H1 (cell line): ENCODE data around the gene ACTR2. TPM values are rescaled to one million over a fixed set of nuclear protein-coding genes. Genes with fewer than 3 reads are reported as not detected.

ENCODE experiments used
- CTCF ChIA-PET: fragments of 300-600 bp; sonication (Branson Sonifier 250); formaldehyde crosslinking; loops from one replicate; lab custom pipeline; 2021; ENCODE audit not compliant: partially characterized antibody; lab: Charles Lee
- POLR2A ChIA-PET: fragments of 300-600 bp; sonication (Branson Sonifier 250); formaldehyde crosslinking; loops from one replicate; lab custom pipeline; 2021; ENCODE audit warnings: inconsistent platforms; ENCODE audit not compliant: partially characterized antibody; lab: Charles Lee
- DNase-seq, 2 experiments: peaks; one replicate each; pipeline versions ENCODE4 v3.0.0 to v3.0.0-alpha.2; 2010 to 2022; ENCODE audit warnings: low spot score in 2 of 2, low read depth in 1 of 2, mixed read lengths in 1 of 2
- FAIRE-seq: peaks from 2 replicates; lab custom pipeline; 2011; peaks lifted over from hg19 to GRCh38; lab: Jason Lieb, UNC
- H2AFZ ChIP-seq: 2 replicates; pipeline ENCODE4 v1.8.1; 2012; ENCODE audit warnings: low read length, inconsistent platforms
- H2AK5ac ChIP-seq: 2 replicates; pipeline ENCODE4 v1.6.1; 2013; ENCODE audit warnings: low read depth, low read length
- H2BK120ac ChIP-seq: replicated peaks from 2 replicates; pipeline ENCODE3; 2013; ENCODE audit warnings: low read depth, low read length, inconsistent platforms
- H2BK12ac ChIP-seq: 2 replicates; pipeline ENCODE4 v1.6.1; 2013; ENCODE audit warnings: low read depth, low read length
- H2BK15ac ChIP-seq: 2 replicates; pipeline ENCODE4 v1.6.1; 2013; ENCODE audit warnings: low read length
- H2BK20ac ChIP-seq: 2 replicates; pipeline ENCODE4 v1.6.1; 2013; ENCODE audit warnings: low read length
- H2BK5ac ChIP-seq: 2 replicates; pipeline ENCODE4 v1.6.1; 2013; ENCODE audit warnings: low read depth, low read length
- H3K14ac ChIP-seq: 2 replicates; pipeline ENCODE4 v1.6.1; 2013; ENCODE audit warnings: inconsistent platforms; ENCODE audit not compliant: insufficient read length
- H3K18ac ChIP-seq: 2 replicates; pipeline ENCODE4 v1.6.1; 2013; ENCODE audit warnings: low read length; ENCODE audit errors: extremely low read depth
- H3K23ac ChIP-seq: 2 replicates; pipeline ENCODE4 v1.6.1; 2013; ENCODE audit warnings: inconsistent platforms; ENCODE audit not compliant: insufficient read length
- H3K23me2 ChIP-seq: 2 replicates; pipeline ENCODE4 v1.6.1; 2013; ENCODE audit warnings: low read depth, low read length
- H3K27ac ChIP-seq: 2 replicates; pipeline ENCODE4 v1.6.1; 2011; ENCODE audit warnings: low read depth, low read length, inconsistent platforms
- H3K27me3 ChIP-seq, 4 experiments: replicated peaks in 1 of 4; 1 replicate in 1 of 4; 2 replicates in 3 of 4; pipeline versions ENCODE4 v1.6.1 to v1.8.1; 2011 to 2013; ENCODE audit warnings: low read length in 3 of 4, mild to moderate bottlenecking in 3 of 4, inconsistent platforms in 2 of 4, mixed read lengths in 2 of 4, moderate library complexity in 1 of 4; ENCODE audit not compliant: control insufficient read depth in 3 of 4, insufficient read depth in 3 of 4; ENCODE audit errors: extremely low read depth in 1 of 4
- H3K36me3 ChIP-seq, 4 experiments: 2 replicates each; pipeline versions ENCODE4 v1.6.1 to v1.8.1; 2011 to 2013; ENCODE audit warnings: mild to moderate bottlenecking in 4 of 4, low read length in 3 of 4, moderate library complexity in 2 of 4, control low read depth in 1 of 4, inconsistent platforms in 1 of 4; ENCODE audit not compliant: insufficient read depth in 4 of 4, control insufficient read depth in 2 of 4
- H3K4ac ChIP-seq: replicated peaks from 2 replicates; pipeline ENCODE3; 2013; ENCODE audit warnings: low read length, low read depth, mixed read lengths, inconsistent platforms; ENCODE audit not compliant: insufficient read length
- H3K4me1 ChIP-seq, 4 experiments: replicated peaks in 1 of 4; 1 replicate in 1 of 4; 2 replicates in 3 of 4; pipeline versions ENCODE4 v1.6.1 to v1.8.1; 2011 to 2013; ENCODE audit warnings: low read length in 3 of 4, inconsistent platforms in 2 of 4, mixed read lengths in 1 of 4; ENCODE audit not compliant: insufficient read depth in 4 of 4, control insufficient read depth in 3 of 4
- H3K4me2 ChIP-seq, 2 experiments: 2 replicates each; pipeline versions ENCODE4 v1.6.1 to v1.8.1; 2011 to 2013; ENCODE audit warnings: low read depth in 2 of 2, low read length in 2 of 2, control low read depth in 1 of 2, inconsistent platforms in 1 of 2, mild to moderate bottlenecking in 1 of 2; ENCODE audit not compliant: insufficient read depth in 1 of 2
- H3K4me3 ChIP-seq, 4 experiments: fragments of 200-600, 300-600 bp in 1 of 4; sonication (generic), shearing (Covaris generic), sonication (Bioruptor Twin) in 1 of 4; 2 replicates each; pipeline versions ENCODE4 v1.5.1 to v1.8.1; 2011 to 2016; ENCODE audit warnings: low read length in 4 of 4, low read depth in 3 of 4, control low read depth in 2 of 4, inconsistent platforms in 2 of 4, mild to moderate bottlenecking in 2 of 4, mixed read lengths in 1 of 4, moderate library complexity in 1 of 4; ENCODE audit not compliant: insufficient read depth in 2 of 4; ENCODE audit errors: extremely low read depth in 1 of 4
- H3K56ac ChIP-seq: replicated peaks from 2 replicates; pipeline ENCODE3; 2013; ENCODE audit warnings: low read depth, mild to moderate bottlenecking, mixed read lengths, low read length, inconsistent platforms; ENCODE audit not compliant: insufficient read length
- H3K79me1 ChIP-seq: 2 replicates; pipeline ENCODE4 v1.6.1; 2013; ENCODE audit warnings: low read depth, low read length, control low read depth
- H3K79me2 ChIP-seq, 2 experiments: 2 replicates each; pipeline versions ENCODE4 v1.6.1 to v1.8.1; 2012 to 2013; ENCODE audit warnings: low read length in 2 of 2, mild to moderate bottlenecking in 2 of 2, inconsistent platforms in 1 of 2; ENCODE audit not compliant: insufficient read depth in 2 of 2, control insufficient read depth in 1 of 2
- H3K9ac ChIP-seq, 4 experiments: replicated peaks in 1 of 4; 1 replicate in 1 of 4; 2 replicates in 3 of 4; pipeline versions ENCODE4 v1.6.1 to v1.8.1; 2011 to 2013; ENCODE audit warnings: low read depth in 3 of 4, low read length in 3 of 4, control low read depth in 2 of 4, mild to moderate bottlenecking in 2 of 4, moderate library complexity in 2 of 4, inconsistent platforms in 1 of 4; ENCODE audit errors: extremely low read depth in 1 of 4
- H3K9me3 ChIP-seq, 2 experiments: 2 replicates each; pipeline versions ENCODE4 v1.6.1 to v1.8.1; 2012 to 2013; ENCODE audit warnings: mild to moderate bottlenecking in 2 of 2, moderate library complexity in 2 of 2, control low read depth in 1 of 2, inconsistent platforms in 1 of 2, low read depth in 1 of 2, low read length in 1 of 2, mixed read lengths in 1 of 2; ENCODE audit not compliant: insufficient read depth in 2 of 2
- H4K20me1 ChIP-seq, 2 experiments: replicated peaks in 1 of 2; 2 replicates each; pipeline versions ENCODE3 to v1.8.1; 2011 to 2013; ENCODE audit warnings: inconsistent platforms in 2 of 2, low read length in 2 of 2, mild to moderate bottlenecking in 1 of 2; ENCODE audit not compliant: insufficient read depth in 2 of 2, control insufficient read depth in 1 of 2
- H4K5ac ChIP-seq: 2 replicates; pipeline ENCODE4 v1.6.1; 2013; ENCODE audit warnings: low read length, low read depth, mixed read lengths, inconsistent platforms; ENCODE audit not compliant: insufficient read length
- H4K8ac ChIP-seq: 2 replicates; pipeline ENCODE4 v1.8.0; 2013; ENCODE audit warnings: mild to moderate bottlenecking, moderate library complexity, low read length, inconsistent platforms; ENCODE audit not compliant: insufficient read depth; ENCODE audit errors: extremely low read depth
- H4K91ac ChIP-seq: replicated peaks from 2 replicates; pipeline ENCODE3; 2013; ENCODE audit warnings: low read length, mixed read lengths, inconsistent platforms; ENCODE audit not compliant: insufficient read length
- ATF2 ChIP-seq: IDR thresholded peaks from 2 replicates; pipeline ENCODE4 v1.6.1; 2012; ENCODE audit warnings: low read length, inconsistent platforms
- ATF3 ChIP-seq: IDR thresholded peaks from 2 replicates; pipeline ENCODE4 v1.6.1; 2011; ENCODE audit warnings: low read depth, mild to moderate bottlenecking, low read length; ENCODE audit not compliant: insufficient read depth
- BRCA1 ChIP-seq: IDR thresholded peaks from 2 replicates; pipeline ENCODE4 v1.6.1; 2012; ENCODE audit warnings: low read depth, low read length, improper control_type of control experiment
- CREB1 ChIP-seq: IDR thresholded peaks from 2 replicates; pipeline ENCODE4 v1.6.1; 2012; ENCODE audit warnings: inconsistent platforms
- POU5F1 ChIP-seq: IDR thresholded peaks from 2 replicates; pipeline ENCODE4 v1.6.1; 2011; ENCODE audit warnings: low read depth, mild to moderate bottlenecking, low read length, moderate library complexity
- RAD21 ChIP-seq, 2 experiments: IDR thresholded peaks in 1 of 2; conservative IDR thresholded peaks in 1 of 2; 2 replicates each; pipeline ENCODE4 v1.6.1; 2011; ENCODE audit warnings: low read depth in 2 of 2, low read length in 2 of 2, improper control_type of control experiment in 1 of 2, inconsistent platforms in 1 of 2, mild to moderate bottlenecking in 1 of 2, moderate library complexity in 1 of 2
- TEAD4 ChIP-seq: IDR thresholded peaks from 2 replicates; pipeline ENCODE4 v1.6.1; 2012; ENCODE audit warnings: low read depth, low read length, inconsistent platforms, mixed read lengths
- YY1 ChIP-seq: IDR thresholded peaks from 2 replicates; pipeline ENCODE4 v1.6.1; 2011; ENCODE audit warnings: low read depth, mild to moderate bottlenecking, low read length
- WGBS, 2 experiments: shearing (Covaris generic) in 1 of 2; methylation state at CpG; one replicate each; pipeline versions ENCODE4 v1.1.6 to v1.1.7; 2013 to 2015; ENCODE audit warnings: low lambda C conversion rate in 2 of 2, mixed read lengths in 2 of 2, inconsistent platforms in 1 of 2, low coverage in 1 of 2, missing lambda C conversion rate in 1 of 2; ENCODE audit not compliant: insufficient replicate concordance in 2 of 2, insufficient coverage in 1 of 2, insufficient read length in 1 of 2; ENCODE audit errors: extremely low coverage in 1 of 2, missing lambda C conversion rate in 1 of 2; 5-methylcytosine and 5-hydroxymethylcytosine counted together
- polyA plus RNA-seq, 7 experiments: library from polyadenylated mRNA; depleted of rRNA in 3 of 7; stranded (reverse) in 5 of 7; unstranded in 2 of 7; fragments of >200 nt in 5 of 7; fragments of 200-250 nt in 2 of 7; gene quantifications; 1 replicate in 5 of 7; 2 replicates in 1 of 7; 4 replicates in 1 of 7; pipeline versions ENCODE4 v1.2.1 to v1.2.3, GENCODE V29; 2011 to 2013; ENCODE audit warnings: missing spikeins in 2 of 7, mixed read lengths in 2 of 7
- total RNA-seq: library from RNA; stranded (reverse); fragmentation: NEBNext Ultra II Directional; extraction: Animal tissue kit (Norgen Biotek cat#: 25700); gene quantifications from 2 replicates; pipeline ENCODE4 v1.2.1, GENCODE V29; 2021

Gene ACTR2
- total and polyA plus RNA-seq, 2 of the 8 experiments (the other 6 are each of a cell fraction or from before 2014, with no cell fraction given) = 28.3 to 171 TPM

GRCh38 chr2:65267008-65267407 lies 39.4 kb downstream of the ACTR2 start:
- Histone ChIP-seq H4K20me1 (peaks cover 2 to 10% of the 10 kb centered on the region in 2 experiments), H3K79me2 (no peaks in the 10 kb centered on the region), H2AFZ (no peak overlapping the region), H3K27me3 (peaks cover 0 to 4% (median 0%) of the 10 kb centered on the region in 4 experiments; a peak in 1 of 7 replicates), H2BK15ac (no peak overlapping the region), H2BK12ac (no peak overlapping the region), H3K56ac (no peak overlapping the region), H3K27ac (no peak overlapping the region), H2BK20ac (no peak overlapping the region), H2BK5ac (no peak overlapping the region), H3K23me2 (no peaks in the 10 kb centered on the region), H3K79me1 (no peaks in the 10 kb centered on the region), H3K9ac (no peak overlapping the region), H3K23ac (no peak overlapping the region), H4K91ac (no peak overlapping the region), H3K14ac (no peak overlapping the region), H4K8ac (no peak overlapping the region), H2BK120ac (no peak overlapping the region), H3K9me3 (no peaks in the 10 kb centered on the region), H3K4me2 (no peak overlapping the region), H2AK5ac (no peak overlapping the region), H3K18ac (no peak overlapping the region), H3K4me3 (no peak overlapping the region), H3K4me1 (peaks cover 0 to 4% (median 2%) of the 10 kb centered on the region in 4 experiments; a peak in 1 of 7 replicates), H3K36me3 (peaks cover 0 to 18% (median 9%) of the 10 kb centered on the region in 4 experiments; a peak in 6 of 8 replicates), H4K5ac (no peak overlapping the region), H3K4ac (no peak overlapping the region)
- WGBS, 2 experiments = 81% methylated on average over 1 of the region's 1 CpG; no CpG with 5 or more reads in 1 of the 2 experiments
- CTCF ChIA-PET = interaction anchor here (1.1 kb wide), 1 partner anchor 300 kb away, joined by 4 read pairs; no protein-coding TSS in a partner anchor
- FAIRE-seq (no peak), DNase-seq (no peak)
- POLR2A ChIA-PET = interaction anchor here (0.6 kb wide), 1 partner anchor 159 kb away, joined by 3 read pairs; no protein-coding TSS in a partner anchor
- TF ChIP-seq YY1 (no peak), ATF2 (no peak), TEAD4 (no peak), CREB1 (no peak), RAD21 (IDR thresholded peaks at IDR 0.05 in 1 of 2, conservative IDR thresholded peaks at IDR 0.05 in 1 of 2; ENCODE audit: low read depth in 2 of 2, low read length in 2 of 2) (no peak), BRCA1 (no peak), ATF3 (no peak), POU5F1 (no peak)
